H9 (cell line): Measurements from ENCODE around the gene BOLA3. TPM values are rescaled to one million over a fixed set of nuclear protein-coding genes. Genes with fewer than 3 reads are reported as not detected.
"Not testable (repeated sequence)": the region's sequence is repeated elsewhere in the genome, so short reads cannot be mapped to it uniquely, and the experiment has no call there.

Experiments used
- DNase-seq: peaks from one replicate; pipeline ENCODE4 v3.0.0-alpha.2; 2017
- H2AFZ ChIP-seq: one replicate; pipeline ENCODE4 v1.6.1; 2013; ENCODE audit warnings: mild to moderate bottlenecking, low read length, control low read depth, moderate library complexity
- H2AK5ac ChIP-seq: 2 replicates; pipeline ENCODE4 v1.6.1; 2013; ENCODE audit warnings: low read length, control low read depth, mixed read lengths; ENCODE audit not compliant: insufficient read length
- H2BK120ac ChIP-seq: one replicate; pipeline ENCODE4 v1.6.1; 2013; ENCODE audit warnings: low read depth, mild to moderate bottlenecking, low read length, control low read depth, inconsistent platforms; ENCODE audit not compliant: poor library complexity, severe bottlenecking
- H2BK12ac ChIP-seq: 2 replicates; pipeline ENCODE4 v1.6.1; 2013; ENCODE audit warnings: low read length, control low read depth, mixed read lengths, low read depth; ENCODE audit not compliant: insufficient read length
- H2BK15ac ChIP-seq: 2 replicates; pipeline ENCODE4 v1.6.1; 2013; ENCODE audit warnings: low read depth, low read length, control low read depth
- H2BK20ac ChIP-seq: one replicate; pipeline ENCODE4 v1.6.1; 2013; ENCODE audit warnings: low read depth, mild to moderate bottlenecking, low read length, control low read depth, inconsistent platforms; ENCODE audit not compliant: poor library complexity, severe bottlenecking
- H2BK5ac ChIP-seq: 2 replicates; pipeline ENCODE4 v1.6.1; 2013; ENCODE audit warnings: low read length, control low read depth, mixed read lengths; ENCODE audit not compliant: insufficient read length
- H3K14ac ChIP-seq: 2 replicates; pipeline ENCODE4 v1.6.1; 2013; ENCODE audit warnings: low read length, control low read depth; ENCODE audit not compliant: insufficient read depth
- H3K18ac ChIP-seq: 2 replicates; pipeline ENCODE4 v1.6.1; 2013; ENCODE audit warnings: low read depth, mild to moderate bottlenecking, mixed read lengths, low read length, control low read depth; ENCODE audit not compliant: insufficient read length
- H3K23ac ChIP-seq: 2 replicates; pipeline ENCODE4 v1.6.1; 2013; ENCODE audit warnings: low read length, control low read depth, mixed read lengths, low read depth; ENCODE audit not compliant: insufficient read length
- H3K23me2 ChIP-seq: 2 replicates; pipeline ENCODE4 v1.6.1; 2013; ENCODE audit warnings: low read depth, mild to moderate bottlenecking, mixed read lengths, low read length, control low read depth; ENCODE audit not compliant: insufficient read length, poor library complexity, severe bottlenecking
- H3K27ac ChIP-seq: 2 replicates; pipeline ENCODE4 v1.5.1; 2013; ENCODE audit warnings: low read length, control low read depth, mixed read lengths, low read depth; ENCODE audit not compliant: insufficient read length
- H3K27me3 ChIP-seq: 2 replicates; pipeline ENCODE4 v1.6.1; 2013; ENCODE audit warnings: low read length, control low read depth, inconsistent platforms; ENCODE audit not compliant: insufficient read depth
- H3K4ac ChIP-seq: 2 replicates; pipeline ENCODE4 v1.6.1; 2013; ENCODE audit warnings: low read depth, mild to moderate bottlenecking, control low read depth, inconsistent platforms, low read length, moderate library complexity
- H3K4me1 ChIP-seq: 2 replicates; pipeline ENCODE4 v1.6.1; 2013; ENCODE audit warnings: low read length, control low read depth, inconsistent platforms; ENCODE audit not compliant: insufficient read depth
- H3K4me2 ChIP-seq: 2 replicates; pipeline ENCODE4 v1.6.1; 2013; ENCODE audit warnings: low read length, control low read depth, mixed read lengths; ENCODE audit not compliant: insufficient read length, insufficient read depth
- H3K56ac ChIP-seq: 2 replicates; pipeline ENCODE4 v1.6.1; 2013; ENCODE audit warnings: low read depth, mild to moderate bottlenecking, mixed read lengths, low read length, control low read depth; ENCODE audit not compliant: insufficient read length
- H3K79me1 ChIP-seq: 2 replicates; pipeline ENCODE4 v1.6.1; 2013; ENCODE audit warnings: low read depth, mild to moderate bottlenecking, moderate library complexity, low read length, control low read depth, inconsistent platforms; ENCODE audit not compliant: insufficient read depth, poor library complexity, severe bottlenecking
- H3K79me2 ChIP-seq: 2 replicates; pipeline ENCODE4 v1.6.1; 2013; ENCODE audit warnings: low read length, control low read depth, inconsistent platforms; ENCODE audit not compliant: insufficient read depth
- H3K9ac ChIP-seq: 2 replicates; pipeline ENCODE4 v1.6.1; 2013; ENCODE audit warnings: low read length, control low read depth, mixed read lengths; ENCODE audit not compliant: insufficient read length; ENCODE audit errors: extremely low read depth
- H3K9me3 ChIP-seq: one replicate; pipeline ENCODE4 v1.6.1; 2013; ENCODE audit warnings: low read depth, low read length, inconsistent platforms; ENCODE audit not compliant: control insufficient read depth
- H3T11ph ChIP-seq: one replicate; pipeline ENCODE4 v1.6.1; 2013; ENCODE audit warnings: mild to moderate bottlenecking, low read length, control low read depth, inconsistent platforms
- H4K20me1 ChIP-seq: one replicate; pipeline ENCODE4 v1.6.1; 2013; ENCODE audit not compliant: control insufficient read depth, insufficient read length, insufficient read depth
- H4K5ac ChIP-seq: 2 replicates; pipeline ENCODE4 v1.6.1; 2013; ENCODE audit warnings: low read depth, mild to moderate bottlenecking, mixed read lengths, low read length, control low read depth; ENCODE audit not compliant: insufficient read length
- H4K8ac ChIP-seq: replicated peaks from 2 replicates; pipeline ENCODE4 v1.6.1; 2013; ENCODE audit warnings: low read length, control low read depth, mixed read lengths, low read depth; ENCODE audit not compliant: insufficient read length
- H4K91ac ChIP-seq: 2 replicates; pipeline ENCODE4 v1.6.1; 2013; ENCODE audit warnings: low read depth, mild to moderate bottlenecking, moderate library complexity, mixed read lengths, low read length, control low read depth; ENCODE audit not compliant: insufficient read length
- H3K27ac Mint-ChIP-seq, 3 experiments: 2 replicates in 2 of 3; 3 replicates in 1 of 3; pipeline ENCODE4 v1.8.0; 2020 to 2021; ENCODE audit warnings: mixed read lengths in 3 of 3, mild to moderate bottlenecking in 1 of 3, moderate library complexity in 1 of 3
- H3K27me3 Mint-ChIP-seq: 2 replicates; pipeline ENCODE4 v1.8.0; 2021; ENCODE audit warnings: low read depth, mild to moderate bottlenecking, moderate library complexity, mixed read lengths
- H3K36me3 Mint-ChIP-seq, 3 experiments: 2 replicates in 2 of 3; 3 replicates in 1 of 3; pipeline ENCODE4 v1.8.0; 2020 to 2021; ENCODE audit warnings: low read depth in 3 of 3, mixed read lengths in 3 of 3; ENCODE audit not compliant: insufficient read depth in 1 of 3
- H3K4me1 Mint-ChIP-seq, 2 experiments: 2 replicates each; pipeline ENCODE4 v1.8.0; 2020; ENCODE audit warnings: mixed read lengths in 2 of 2
- H3K4me3 Mint-ChIP-seq, 2 experiments: 2 replicates in 1 of 2; 3 replicates in 1 of 2; pipeline ENCODE4 v1.8.0; 2020 to 2021; ENCODE audit warnings: mild to moderate bottlenecking in 2 of 2, mixed read lengths in 2 of 2, moderate library complexity in 1 of 2
- H3K9me3 Mint-ChIP-seq, 2 experiments: 2 replicates in 1 of 2; 3 replicates in 1 of 2; pipeline ENCODE4 v1.8.0; 2020; ENCODE audit warnings: mild to moderate bottlenecking in 2 of 2, mixed read lengths in 2 of 2, moderate library complexity in 1 of 2
- WGBS: extraction: QIAGEN DNeasy Blood & Tissue Kit; methylation state at CpG from one replicate; pipeline ENCODE4 v1.1.7; 2013; ENCODE audit warnings: missing lambda C conversion rate, low lambda C conversion rate, mixed read lengths; ENCODE audit not compliant: insufficient read length; ENCODE audit errors: extremely low coverage; 5-methylcytosine and 5-hydroxymethylcytosine counted together
- total RNA-seq: library from RNA; stranded (reverse); gene quantifications from 2 replicates; pipeline ENCODE4 v1.2.1, GENCODE V29; 2021
- TF ChIP-seq, protein P1 (sequence below): fragments of 200-600 bp; sonication (generic); conservative IDR thresholded peaks from 3 replicates; pipeline ENCODE4 v1.8.0; 2021; ENCODE audit warnings: antibody characterized with exemption, mild to moderate bottlenecking

Gene BOLA3
- total RNA-seq, 1 experiment from 2014 or later, result 45.0 TPM

DNA sequence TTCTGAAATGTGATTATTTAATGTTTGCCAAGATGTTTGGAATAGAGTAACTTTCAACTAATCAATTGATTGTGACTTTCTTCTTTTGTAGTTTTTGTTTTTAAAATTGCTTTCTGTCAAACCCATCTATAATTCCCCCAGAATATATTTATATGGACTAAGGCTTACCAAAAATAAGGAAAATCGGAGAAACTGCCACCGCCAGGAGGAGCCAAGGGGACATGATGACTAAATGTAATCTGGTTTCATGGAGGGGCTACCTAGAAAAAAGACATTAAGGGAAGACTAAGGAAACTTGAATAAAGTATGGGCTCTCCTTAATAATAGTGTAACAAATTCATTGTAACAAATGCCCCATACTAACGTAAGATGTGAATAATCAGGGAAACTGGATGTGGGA lies 19.5 kb downstream of the BOLA3 start:
- H3K36me3 Mint-ChIP-seq, result peaks cover 2 to 8% (median 3%) of the 10 kb centered on the region in 3 experiments; a peak in 6 of 7 replicates

DNA sequence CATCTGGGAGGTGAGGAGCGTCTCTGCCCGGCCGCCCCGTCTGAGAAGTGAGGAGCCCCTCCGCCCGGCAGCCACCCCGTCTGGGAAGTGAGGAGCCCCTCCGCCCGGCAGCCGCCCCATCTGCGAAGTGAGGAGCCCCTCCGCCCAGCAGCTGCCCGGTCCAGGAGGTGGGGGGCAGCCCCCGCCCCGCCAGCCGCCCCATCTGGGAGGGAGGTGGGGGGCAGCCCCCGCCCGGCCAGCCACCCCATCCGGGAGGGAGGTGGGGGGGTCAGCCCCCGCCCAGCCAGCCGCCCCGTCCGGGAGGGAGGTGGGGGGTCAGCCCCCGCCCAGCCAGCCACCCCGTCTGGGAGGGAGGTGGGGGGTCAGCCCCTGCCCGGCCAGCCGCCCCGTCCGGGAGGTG lies 23.8 kb downstream of the BOLA3 start:
- H2BK20ac ChIP-seq, H3T11ph ChIP-seq, H4K8ac ChIP-seq, H2BK5ac ChIP-seq, H3K4me3 Mint-ChIP-seq, H3K4me1 Mint-ChIP-seq, H3K56ac ChIP-seq, H2AK5ac ChIP-seq, H3K36me3 Mint-ChIP-seq, H2AFZ ChIP-seq, H2BK12ac ChIP-seq, DNase-seq, H3K23me2 ChIP-seq, H3K27ac ChIP-seq, H2BK15ac ChIP-seq, H3K79me1 ChIP-seq, H3K4me1 ChIP-seq, H3K9ac ChIP-seq, H3K4ac ChIP-seq, H3K27ac Mint-ChIP-seq, H2BK120ac ChIP-seq, H3K79me2 ChIP-seq, H3K4me2 ChIP-seq, H4K20me1 ChIP-seq, H3K23ac ChIP-seq, H3K18ac ChIP-seq, H4K91ac ChIP-seq, H4K5ac ChIP-seq, H3K27me3 ChIP-seq, H3K14ac ChIP-seq, H3K27me3 Mint-ChIP-seq: not testable (repeated sequence)
- H3K9me3 ChIP-seq, result peaks cover 13% of the 10 kb centered on the region
- H3K9me3 Mint-ChIP-seq, result peaks cover 16 to 18% of the 10 kb centered on the region in 2 experiments
- WGBS, result no CpG with 5 or more reads among the region's 29 CpGs

More for the DNA sequence above, 19.5 kb downstream of the BOLA3 start:
- Histone ChIP-seq H2AK5ac (no peak overlapping the region), H3K9ac (no peak overlapping the region), H2BK120ac (no peak overlapping the region), H3K27ac (no peak overlapping the region), H4K91ac (no peak overlapping the region), H3K23ac (no peak overlapping the region), H2BK12ac (no peak overlapping the region), H2BK20ac (no peak overlapping the region), H3K18ac (no peak overlapping the region), H3T11ph (no peak overlapping the region), H3K56ac (no peak overlapping the region), H4K20me1 (no peaks in the 10 kb centered on the region), H3K4me1 (no peaks in the 10 kb centered on the region), H4K5ac (no peak overlapping the region), H3K27me3 (no peaks in the 10 kb centered on the region), H3K9me3 (peaks cover 4% of the 10 kb centered on the region), H2BK15ac (no peak overlapping the region), H4K8ac (no peak overlapping the region), H3K4ac (no peak overlapping the region), H3K23me2 (no peaks in the 10 kb centered on the region), H2BK5ac (no peak overlapping the region), H3K79me1 (no peaks in the 10 kb centered on the region), H2AFZ (no peak overlapping the region), H3K14ac (no peak overlapping the region), H3K4me2 (no peak overlapping the region), H3K79me2 (no peaks in the 10 kb centered on the region)
- TF ChIP-seq, protein P1, sequence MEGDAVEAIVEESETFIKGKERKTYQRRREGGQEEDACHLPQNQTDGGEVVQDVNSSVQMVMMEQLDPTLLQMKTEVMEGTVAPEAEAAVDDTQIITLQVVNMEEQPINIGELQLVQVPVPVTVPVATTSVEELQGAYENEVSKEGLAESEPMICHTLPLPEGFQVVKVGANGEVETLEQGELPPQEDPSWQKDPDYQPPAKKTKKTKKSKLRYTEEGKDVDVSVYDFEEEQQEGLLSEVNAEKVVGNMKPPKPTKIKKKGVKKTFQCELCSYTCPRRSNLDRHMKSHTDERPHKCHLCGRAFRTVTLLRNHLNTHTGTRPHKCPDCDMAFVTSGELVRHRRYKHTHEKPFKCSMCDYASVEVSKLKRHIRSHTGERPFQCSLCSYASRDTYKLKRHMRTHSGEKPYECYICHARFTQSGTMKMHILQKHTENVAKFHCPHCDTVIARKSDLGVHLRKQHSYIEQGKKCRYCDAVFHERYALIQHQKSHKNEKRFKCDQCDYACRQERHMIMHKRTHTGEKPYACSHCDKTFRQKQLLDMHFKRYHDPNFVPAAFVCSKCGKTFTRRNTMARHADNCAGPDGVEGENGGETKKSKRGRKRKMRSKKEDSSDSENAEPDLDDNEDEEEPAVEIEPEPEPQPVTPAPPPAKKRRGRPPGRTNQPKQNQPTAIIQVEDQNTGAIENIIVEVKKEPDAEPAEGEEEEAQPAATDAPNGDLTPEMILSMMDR, result peak; percentile 70
- peaks cover 2% of the 10 kb centered on the region for H3K27me3 Mint-ChIP-seq
- H3K9me3 Mint-ChIP-seq, result peaks cover 8 to 9% of the 10 kb centered on the region in 2 experiments
- H3K4me1 Mint-ChIP-seq, result peaks cover 0 to 16% of the 10 kb centered on the region in 2 experiments; a peak in 3 of 4 replicates
- no peak overlapping the region for H3K27ac Mint-ChIP-seq
- no peak overlapping the region for H3K4me3 Mint-ChIP-seq
- no CpG with 5 or more reads among the region's 3 CpGs for WGBS
- DNase-seq, result no peak
